SHP77 treated with DMSO at 0.1 percent for 48 hours (cell line): ENCODE data around the gene INPP5A.
"Not testable (repeated sequence)": the region's sequence is repeated elsewhere in the genome, so short reads cannot be mapped to it uniquely, and the experiment has no call there.

Experiments
- DNase-seq: peaks from one replicate; lab custom pipeline; 2025; lab: John Stamatoyannopoulos, UW

INPP5A gene

GRCh38 chr10:132743196-132743924 is 205.8 kb downstream of the INPP5A start:
- not testable (repeated sequence) for DNase-seq

- DNase-seq = no peak
Observed at GRCh38 chr10:132743925-132744490, 206.4 kb downstream of the INPP5A start.

- DNase-seq = no peak
Observed at GRCh38 chr10:132744839-132745238, 207.3 kb downstream of the INPP5A start.

- no peak for DNase-seq
Observed at GRCh38 chr10:132745511-132745910, 207.9 kb downstream of the INPP5A start.

- no peak for DNase-seq
Observed at GRCh38 chr10:132745971-132746370, 208.4 kb downstream of the INPP5A start.

GRCh38 chr10:132746386-132746785 is 208.8 kb downstream of the INPP5A start:
- DNase-seq = no peak

- no peak for DNase-seq
Observed at GRCh38 chr10:132746801-132747625, 209.4 kb downstream of the INPP5A start.

GRCh38 chr10:132748135-132748534 is 210.5 kb downstream of the INPP5A start:
- no peak for DNase-seq

- DNase-seq = no peak
Observed at GRCh38 chr10:132748545-132749370, 211.2 kb downstream of the INPP5A start.

- no peak for DNase-seq
Observed at GRCh38 chr10:132749371-132749795, 211.8 kb downstream of the INPP5A start.

GRCh38 chr10:132750936-132751335 is 213.3 kb downstream of the INPP5A start:
- DNase-seq = no peak

- no peak for DNase-seq
Observed at GRCh38 chr10:132752378-132752777, 214.8 kb downstream of the INPP5A start.

- no peak for DNase-seq
Observed at GRCh38 chr10:132752961-132753360, 215.4 kb downstream of the INPP5A start.

- no peak for DNase-seq
Observed at GRCh38 chr10:132753596-132753995, 216.0 kb downstream of the INPP5A start.

- no peak for DNase-seq
Observed at GRCh38 chr10:132754071-132754470, 216.5 kb downstream of the INPP5A start.

- DNase-seq = no peak
Observed at GRCh38 chr10:132755166-132755711, 217.7 kb downstream of the INPP5A start.

GRCh38 chr10:132756591-132756990 is 219.0 kb downstream of the INPP5A start:
- no peak for DNase-seq

- no peak for DNase-seq
Observed at GRCh38 chr10:132757171-132757570, 219.6 kb downstream of the INPP5A start.

- no peak for DNase-seq
Observed at GRCh38 chr10:132758865-132759264, 221.3 kb downstream of the INPP5A start.

- DNase-seq = no peak
Observed at GRCh38 chr10:132761395-132762060, 223.9 kb downstream of the INPP5A start.

- no peak for DNase-seq
Observed at GRCh38 chr10:132762267-132762666, 224.7 kb downstream of the INPP5A start.
